GM18499 (cell line): Measurements from ENCODE around the gene DIP2C.

Source experiments
- ATAC-seq: cut with Tn5 transposase; IDR thresholded peaks from one replicate; pipeline ENCODE4 v1.9.1; 2021; ENCODE audit warnings: moderate number of reproducible peaks; ENCODE audit not compliant: insufficient read depth, unreplicated experiment

Gene DIP2C

DNA sequence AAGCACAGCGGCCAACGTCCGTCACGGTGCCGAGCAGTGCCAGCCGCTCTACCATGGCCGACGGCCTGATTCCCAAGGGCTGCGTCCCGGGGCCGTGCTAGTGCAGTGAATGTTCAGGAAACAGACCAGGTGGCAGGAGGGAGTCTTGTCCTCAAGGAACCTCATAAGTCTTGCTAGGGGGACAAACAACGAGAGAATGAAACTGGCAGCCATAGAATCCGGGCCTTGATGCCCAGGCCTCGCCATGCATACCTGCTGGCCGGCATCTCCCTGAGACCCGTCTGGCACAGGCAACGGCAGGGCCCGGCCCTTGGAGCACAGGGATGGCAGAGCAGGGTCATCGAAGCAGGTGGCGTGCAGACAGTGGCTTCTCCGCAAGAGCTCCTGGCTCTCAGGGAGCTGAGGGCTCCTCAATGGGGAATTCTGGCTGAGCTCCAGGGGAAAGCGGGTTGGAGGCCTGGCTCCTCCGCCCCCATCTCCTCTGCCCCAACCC lies 58.8 kb downstream of the DIP2C start:
- ATAC-seq: no peak

DNA sequence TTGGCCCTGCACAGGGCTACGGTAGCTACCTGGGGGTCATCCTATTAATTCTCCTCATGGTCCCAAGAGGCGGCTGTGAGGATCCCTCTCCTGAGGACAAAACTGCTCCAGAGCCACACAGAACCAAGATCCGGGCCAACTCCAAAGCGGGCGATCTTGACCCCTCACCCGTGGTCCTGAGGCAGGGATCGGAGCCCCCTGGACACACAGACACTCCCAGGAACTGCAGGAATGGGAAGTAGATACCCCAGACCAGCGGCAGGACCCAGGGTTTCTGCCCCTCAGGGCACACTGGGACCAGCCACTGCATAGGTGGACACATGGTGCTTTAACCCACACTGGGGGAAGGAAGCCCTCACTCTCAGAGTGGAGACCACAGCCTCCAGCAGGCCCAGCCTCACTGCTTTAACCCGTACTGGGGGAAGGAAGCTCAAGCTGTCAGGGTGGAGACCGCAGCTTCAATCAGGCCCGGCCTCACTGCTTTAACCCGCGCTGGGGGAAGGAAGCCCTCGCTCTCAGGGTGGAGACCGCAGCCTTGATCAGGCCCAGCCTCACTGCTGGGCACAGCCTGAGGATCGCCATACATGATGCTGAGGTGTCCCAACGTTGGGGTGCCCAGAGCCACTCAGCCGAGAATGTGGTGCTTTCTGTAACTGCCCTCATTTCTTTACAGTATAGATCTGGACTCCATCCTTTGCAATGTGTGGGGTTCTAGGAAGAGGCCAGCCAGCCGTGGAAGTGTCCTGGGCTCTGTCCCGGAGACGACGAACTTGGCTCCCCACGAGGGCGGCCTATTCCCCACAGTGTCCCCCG lies 60.1 kb downstream of the DIP2C start:
- no peak for ATAC-seq

DNA sequence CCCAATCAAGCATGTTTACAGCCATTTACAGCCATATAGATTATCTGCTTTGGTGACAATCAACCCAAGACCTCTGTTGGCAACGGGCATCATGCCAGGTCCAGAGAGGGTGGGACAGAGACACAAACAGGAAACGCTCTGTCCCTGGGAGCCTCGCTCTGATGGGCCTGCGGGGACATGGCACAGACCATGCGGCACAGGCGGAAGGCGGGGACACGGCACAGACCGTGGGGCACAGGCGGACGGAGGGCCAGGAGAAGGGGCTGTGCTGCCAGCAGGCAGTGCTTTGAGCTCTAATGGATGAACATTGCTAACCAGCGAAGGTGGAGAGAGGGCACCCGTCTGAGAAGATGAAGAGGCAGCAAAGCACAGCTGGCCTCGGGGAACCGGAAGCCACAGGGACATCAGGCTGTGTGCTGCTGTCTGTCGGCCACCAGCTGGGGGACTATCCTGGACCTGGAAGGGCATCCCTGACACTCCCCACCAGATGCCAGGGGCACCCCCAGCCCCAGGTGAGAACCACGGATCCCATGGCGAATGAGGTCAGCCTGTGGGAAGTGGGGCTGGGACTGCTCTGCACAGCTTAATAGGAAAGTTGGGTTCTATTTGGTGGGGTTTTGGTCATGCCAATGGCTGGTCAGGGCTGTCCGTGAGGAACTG lies 61.0 kb downstream of the DIP2C start:
- ATAC-seq: no peak

DNA sequence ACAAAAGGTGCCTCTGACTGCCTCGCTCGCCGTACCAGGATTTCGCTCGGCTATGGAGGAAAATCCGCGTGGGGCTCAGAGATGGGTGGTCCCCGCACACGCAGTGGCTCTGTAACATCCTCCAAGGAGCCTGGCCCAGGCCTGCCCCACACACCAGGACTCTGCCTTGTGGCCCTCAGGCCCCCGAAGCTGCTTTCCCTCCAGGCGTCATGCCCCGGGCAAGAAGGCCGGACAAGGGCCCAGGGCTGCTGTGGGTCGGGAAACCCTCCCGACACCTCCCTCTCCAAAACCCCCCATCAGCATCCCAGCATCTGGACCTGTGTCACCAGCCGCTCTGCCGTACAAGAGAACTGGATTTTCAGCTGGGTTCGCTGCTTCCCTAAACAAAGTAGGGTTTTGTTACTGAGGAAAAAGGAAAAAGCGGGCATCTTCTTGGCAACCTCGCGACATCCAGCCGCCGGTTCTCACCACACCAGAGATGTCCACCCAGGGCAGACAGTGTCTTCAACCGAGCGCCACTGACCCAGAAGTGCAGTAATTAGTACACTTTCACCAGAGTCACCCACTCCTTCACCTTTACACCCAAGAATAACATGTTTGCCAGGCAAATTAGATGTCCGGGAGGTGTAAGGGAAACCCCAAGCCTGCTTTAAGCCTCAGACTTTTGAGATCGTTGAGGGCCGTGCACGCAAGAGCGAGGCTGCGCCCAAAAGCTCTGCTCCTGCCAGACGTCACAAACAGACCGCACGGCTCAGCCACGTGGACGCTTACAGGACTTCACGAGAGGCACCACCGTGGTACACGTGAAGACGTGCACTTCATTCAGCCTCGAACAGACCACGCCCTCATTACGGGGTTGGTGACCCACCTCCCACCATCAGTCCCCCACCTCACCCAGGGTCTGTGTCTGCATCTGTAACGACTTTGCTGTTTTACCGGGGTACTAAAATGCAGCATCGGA lies 62.2 kb downstream of the DIP2C start:
- no peak for ATAC-seq

DNA sequence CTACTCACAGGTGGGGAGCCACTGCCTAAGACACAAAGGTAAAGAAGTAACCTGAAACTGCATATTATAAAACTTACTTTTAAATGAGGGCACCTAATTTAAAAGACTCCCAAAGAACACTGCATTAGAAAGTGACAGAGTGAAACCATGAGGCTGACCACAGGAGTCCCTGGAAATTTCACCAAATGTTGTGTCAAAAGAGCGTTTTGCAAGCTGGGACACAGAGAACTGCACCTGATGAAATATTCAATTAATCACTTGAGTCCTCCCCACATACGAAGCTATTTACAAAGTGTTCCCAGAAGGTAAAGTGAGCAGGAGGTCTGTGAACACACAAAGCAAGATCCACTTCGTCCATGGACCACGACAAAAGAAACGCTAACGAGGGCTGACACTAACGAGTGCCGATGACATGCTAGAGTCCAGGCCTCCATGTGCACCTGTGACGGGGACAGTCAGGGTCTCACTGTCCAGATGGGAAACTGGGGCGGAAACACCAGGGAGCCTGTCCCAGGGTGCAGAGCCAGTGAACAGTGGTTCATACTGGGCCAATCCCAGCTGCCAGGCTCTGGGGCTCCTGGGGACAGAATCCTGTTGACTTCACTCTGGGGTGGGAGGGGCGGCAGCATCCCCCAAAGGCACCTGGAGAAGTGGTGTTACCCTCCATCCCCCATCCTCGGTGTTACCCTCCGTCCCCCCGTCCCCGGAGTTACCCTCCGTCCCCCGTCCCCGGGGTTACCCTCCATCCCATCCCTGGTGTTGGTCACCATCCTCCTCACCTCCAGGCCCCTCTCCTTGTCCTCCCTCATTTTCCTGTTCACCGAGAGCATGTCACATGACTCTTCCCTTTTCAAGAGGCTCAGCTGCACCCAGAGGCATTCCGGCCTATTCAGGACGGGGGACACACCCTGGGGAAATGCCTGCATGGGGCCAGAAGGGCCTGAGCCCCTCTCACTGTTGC lies 63.4 kb downstream of the DIP2C start:
- no peak for ATAC-seq

DNA sequence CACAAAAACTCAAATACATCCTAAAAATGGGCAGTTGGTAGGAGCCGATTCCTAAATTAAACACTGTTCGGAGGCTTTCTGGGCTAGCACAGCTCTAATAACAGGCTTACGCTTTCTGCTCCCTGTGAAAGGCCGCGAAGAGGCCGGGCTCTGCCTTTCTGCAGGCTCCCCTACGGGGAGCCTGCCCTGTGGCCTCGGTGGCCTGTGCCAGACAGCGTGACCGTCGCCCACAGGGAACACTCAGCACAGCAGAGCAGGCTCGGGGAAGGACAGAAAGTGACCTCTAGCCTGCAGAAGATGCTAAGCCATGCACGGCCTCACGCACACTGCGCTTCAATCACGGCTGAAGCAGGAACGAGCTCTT lies 64.2 kb downstream of the DIP2C start:
- no peak for ATAC-seq

DNA sequence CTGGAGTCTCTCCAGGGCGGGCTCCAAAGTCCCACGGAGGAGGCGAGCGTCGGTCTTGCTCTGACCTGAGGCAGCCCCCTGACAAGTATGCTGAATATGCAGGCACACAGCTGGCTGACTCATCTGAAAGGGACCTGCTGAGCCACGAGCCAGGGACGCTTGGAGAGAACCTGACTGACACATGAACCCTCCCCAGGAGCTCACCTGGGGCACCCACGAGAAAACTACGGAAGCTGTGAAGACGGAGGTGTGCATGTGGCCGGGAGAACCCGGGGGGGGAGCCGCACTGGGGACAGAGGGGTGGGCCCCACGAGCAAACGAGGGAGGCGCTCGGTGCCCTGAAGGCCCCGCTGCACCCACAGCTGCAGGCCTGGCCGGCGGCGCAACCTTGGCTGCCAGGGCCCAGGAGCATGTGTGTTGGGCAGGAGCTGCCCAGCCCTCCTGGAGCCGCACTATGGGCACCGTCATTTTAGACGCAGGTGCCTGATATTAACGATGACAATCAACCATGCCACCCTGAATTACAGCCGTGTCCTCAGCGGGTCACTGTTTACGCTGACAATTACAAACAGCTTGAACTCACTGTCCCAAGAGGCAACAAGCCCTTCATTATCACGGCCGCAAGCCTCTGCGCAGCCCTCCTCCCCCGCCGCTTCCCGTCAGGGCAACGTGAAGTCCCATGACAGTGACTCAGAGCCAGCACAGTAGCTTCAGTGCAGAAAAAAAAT lies 64.7 kb downstream of the DIP2C start:
- no peak for ATAC-seq

DNA sequence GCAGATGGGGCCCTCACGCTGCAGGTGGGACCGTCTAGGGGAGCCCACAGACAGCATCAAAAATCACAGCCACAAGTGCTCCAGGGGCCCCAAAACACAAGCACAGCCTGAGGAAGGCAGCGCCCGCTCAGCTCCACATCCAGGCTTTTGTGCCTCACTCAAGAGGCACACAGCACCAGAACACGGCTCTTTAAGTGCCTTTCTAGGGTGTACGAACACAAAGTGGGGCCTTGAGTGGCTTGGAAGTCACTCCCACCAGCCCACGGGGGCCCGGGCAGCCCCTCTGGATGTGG lies 65.2 kb downstream of the DIP2C start:
- ATAC-seq: no peak

DNA sequence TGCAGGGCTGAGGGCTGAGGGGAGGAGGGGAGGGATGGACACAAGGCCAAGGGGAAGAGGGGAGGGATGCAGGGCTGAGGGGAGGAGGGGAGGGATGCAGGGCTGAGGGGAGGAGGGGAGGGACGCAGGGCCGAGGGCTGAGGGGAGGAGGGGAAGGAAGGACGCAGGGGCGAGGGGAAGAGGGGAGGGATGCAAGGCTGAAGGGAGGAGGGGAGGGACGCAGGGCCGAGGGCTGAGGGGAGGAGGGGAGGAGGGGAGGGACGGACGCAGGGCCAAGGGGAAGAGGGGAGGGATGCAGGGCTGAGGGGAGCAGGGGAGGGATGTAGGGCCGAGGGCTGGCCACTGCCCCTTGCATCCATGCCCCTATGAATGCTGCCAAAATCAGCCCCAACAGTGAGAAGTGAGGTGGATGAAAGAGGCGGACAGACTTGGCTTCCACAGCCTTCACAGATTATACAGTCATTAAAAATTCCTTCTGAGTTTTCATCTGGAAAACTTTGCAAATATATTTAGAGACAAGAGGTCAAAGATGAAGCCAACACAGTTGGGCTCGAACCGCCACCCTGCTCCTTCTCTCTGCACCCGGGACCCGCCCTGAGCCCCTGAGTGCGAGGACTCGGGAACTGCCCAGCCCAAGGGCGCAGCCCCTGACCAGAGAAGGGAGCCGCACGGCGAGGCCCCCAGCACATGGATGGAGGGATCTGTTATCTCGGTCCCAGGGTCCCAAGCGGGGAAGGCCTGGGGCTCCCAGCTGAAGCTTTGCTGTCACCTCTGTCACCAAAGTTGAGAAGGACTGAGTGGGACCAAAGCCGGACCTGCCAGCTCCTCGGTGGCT lies 65.8 kb downstream of the DIP2C start:
- no peak for ATAC-seq

DNA sequence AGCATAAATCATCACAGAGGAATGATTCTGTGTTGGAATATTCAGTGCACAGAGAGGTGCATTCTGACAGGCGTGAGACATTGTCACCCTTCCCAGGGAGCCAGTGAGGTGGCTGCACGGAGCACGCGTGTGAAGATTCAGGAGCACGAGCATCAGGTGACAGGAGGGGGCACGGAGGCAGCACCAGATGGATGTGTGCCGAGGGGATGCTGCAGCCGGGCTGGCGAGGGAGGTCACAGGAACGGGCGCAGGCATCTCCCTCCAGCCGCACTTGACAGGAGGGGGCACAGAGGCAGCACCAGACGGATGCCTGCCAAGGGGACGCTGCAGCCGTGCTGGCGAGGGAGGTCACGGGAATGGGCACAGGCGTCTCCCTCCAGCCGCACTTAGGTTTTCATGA lies 66.5 kb downstream of the DIP2C start:
- ATAC-seq: no peak

DNA sequence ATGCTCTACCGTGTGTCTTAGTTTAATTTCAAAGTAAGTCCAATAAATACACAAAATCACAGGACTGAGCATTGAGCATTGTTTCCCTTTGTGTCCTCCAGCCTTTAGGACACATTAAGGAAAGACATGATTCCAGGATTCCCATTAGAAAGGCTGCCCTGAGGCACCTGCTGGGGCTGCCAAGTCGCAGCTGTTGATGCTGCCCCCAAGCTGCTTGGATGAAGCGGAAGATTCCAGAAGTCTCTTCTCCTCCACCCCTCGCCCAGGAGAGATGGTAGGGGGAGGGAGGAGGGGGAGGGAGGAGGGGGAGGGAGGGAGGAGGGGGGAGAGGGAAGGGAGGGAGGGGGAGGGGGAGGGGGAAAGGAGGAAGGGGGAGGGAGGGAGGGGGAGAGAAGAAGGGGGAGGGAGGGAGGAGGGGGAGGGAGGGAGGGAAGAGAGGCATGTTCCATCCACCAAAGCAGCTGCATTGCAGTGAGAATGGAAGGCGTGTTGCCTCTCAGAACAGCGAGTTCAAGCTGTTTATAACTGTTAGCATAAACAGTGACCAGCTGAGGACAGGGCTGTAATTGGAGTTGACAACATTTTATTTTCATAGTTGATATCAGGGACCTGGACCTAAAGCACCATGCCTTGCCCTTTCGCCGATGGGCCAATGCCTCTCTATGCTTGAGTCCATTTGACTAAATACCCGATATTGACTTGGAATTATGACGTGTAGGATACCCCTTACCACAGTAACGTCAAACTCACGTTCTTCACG lies 67.3 kb downstream of the DIP2C start:
- no peak for ATAC-seq

DNA sequence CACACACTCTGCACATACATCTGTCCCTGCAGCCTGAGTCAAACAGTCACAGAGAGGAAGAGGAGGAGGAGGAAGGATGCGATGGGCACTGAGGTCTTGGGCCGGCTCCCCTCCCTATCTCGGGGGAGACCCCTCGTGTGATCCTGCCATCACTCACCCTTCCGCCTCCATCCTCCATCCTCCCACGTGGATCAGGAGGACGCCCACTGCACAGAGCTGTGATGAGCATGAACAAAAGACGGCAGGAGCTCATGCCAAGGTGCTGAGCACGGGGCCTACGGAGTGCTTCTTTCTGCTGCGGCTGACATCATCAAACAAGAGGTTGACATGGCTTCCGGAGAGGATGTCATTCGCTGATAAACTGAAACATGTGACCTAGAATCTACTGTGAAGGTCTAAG lies 68.0 kb downstream of the DIP2C start:
- no peak for ATAC-seq

DNA sequence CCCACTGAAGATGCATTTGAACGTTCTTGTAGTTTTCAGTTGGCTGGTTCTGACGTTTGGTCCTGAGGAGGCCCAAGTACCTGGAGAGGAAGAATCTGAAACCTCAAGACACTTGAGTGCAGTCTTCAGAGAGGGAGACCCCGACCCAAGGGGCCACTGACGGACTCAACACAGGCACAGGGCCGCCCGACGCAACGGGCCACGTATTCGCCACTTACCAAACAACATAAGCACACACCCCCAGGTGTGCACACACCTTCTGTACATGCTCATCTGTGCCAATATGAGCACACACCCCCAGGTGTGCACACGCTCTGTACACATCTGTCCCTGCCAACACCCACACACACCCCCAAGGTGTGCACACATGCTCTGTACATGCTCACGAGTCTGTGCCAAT lies 68.5 kb downstream of the DIP2C start:
- no peak for ATAC-seq

DNA sequence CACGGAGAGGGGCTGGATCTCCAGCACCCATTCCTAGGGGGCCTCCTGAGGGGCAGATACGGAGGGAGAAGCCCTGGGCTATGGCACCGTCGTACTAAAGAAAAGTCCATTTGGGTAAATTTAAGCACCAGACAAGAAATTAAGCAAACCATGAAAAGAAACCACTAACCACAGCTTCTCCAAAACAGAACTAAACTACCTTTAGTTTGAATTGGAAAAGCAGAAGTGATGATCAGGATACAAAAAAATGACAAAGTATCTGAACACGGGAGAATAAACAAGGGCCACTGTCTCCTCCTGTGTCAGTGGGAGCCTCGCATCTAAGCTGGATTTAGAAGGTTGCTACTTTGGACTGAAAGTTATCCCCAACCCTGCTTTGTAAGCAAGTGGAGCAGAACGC lies 69.1 kb downstream of the DIP2C start:
- ATAC-seq: no peak

DNA sequence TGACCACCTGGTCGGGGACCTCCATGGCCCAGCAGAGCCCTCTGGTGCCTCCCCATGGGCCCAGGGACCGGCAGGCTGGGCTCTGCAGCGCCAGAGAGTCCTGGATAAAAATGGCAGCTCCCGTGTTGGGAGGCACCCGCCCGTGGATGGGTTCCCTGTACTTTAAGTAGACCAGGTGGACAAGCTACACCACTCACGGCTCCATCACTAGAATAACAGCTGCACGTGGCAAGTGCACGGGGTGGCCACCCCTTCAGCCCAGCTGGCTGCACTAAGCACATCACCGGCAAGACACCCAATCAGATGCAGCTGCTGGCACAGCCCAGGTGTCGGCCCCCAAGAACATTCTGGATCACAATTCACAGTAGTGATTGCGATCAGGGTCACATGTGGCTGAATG lies 69.8 kb downstream of the DIP2C start:
- no peak for ATAC-seq

DNA sequence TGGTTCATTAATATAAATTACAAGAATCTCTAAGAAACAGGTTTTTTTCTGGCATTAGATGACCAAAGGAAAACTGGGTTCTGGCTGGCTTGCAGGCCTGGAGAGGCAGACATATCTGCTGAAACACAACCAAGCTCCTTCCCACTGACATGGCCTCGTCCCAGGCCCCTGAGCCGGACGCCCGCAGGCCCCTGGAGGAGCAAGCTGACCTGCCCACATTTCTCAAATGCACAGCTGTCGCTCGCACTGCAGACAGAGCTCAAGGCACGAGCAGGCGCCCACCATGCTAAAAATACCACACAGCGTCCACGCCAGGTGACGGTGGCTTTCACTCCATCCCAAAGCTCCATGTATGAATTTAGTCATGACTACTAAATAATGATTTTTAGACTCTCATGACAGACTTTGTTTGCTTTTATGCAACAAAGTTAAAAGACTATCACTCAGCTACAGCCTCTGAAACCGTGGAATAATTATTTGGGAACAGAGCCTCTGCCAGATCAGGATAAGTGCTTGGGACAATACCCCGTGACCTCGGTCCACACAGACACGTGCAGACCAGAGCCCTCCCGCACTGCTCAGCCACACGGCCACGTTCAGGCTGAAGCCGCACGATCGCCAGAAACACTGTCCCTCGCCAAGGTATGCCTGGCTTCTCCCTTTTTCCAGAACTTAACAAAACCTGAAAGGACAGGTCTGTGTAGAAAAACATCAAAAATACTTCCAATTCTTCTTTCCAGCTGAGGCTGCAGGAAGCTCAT lies 71.1 kb downstream of the DIP2C start:
- no peak for ATAC-seq

DNA sequence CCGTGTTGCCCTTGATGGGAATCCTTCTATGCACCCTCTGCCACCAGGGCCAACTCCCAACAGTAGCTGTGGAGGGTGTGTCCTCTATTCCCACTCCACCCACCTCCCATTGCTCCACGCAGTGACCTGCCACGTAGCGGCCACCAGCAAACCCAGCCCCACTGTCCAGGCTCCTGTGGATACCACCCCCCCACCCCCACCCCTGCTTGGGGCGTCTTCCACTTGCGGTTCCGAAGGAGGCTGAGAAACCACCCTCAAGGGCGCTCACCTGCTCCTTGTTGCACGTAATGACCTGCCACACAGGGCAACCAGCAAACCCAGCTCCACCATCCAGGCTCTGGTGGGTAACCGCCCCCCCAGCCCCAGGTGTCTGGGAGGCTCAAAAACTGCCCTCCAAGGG lies 72.0 kb downstream of the DIP2C start:
- no peak for ATAC-seq
